ENCODE measurements around the gene HABP2.

The HABP2 gene

DNA sequence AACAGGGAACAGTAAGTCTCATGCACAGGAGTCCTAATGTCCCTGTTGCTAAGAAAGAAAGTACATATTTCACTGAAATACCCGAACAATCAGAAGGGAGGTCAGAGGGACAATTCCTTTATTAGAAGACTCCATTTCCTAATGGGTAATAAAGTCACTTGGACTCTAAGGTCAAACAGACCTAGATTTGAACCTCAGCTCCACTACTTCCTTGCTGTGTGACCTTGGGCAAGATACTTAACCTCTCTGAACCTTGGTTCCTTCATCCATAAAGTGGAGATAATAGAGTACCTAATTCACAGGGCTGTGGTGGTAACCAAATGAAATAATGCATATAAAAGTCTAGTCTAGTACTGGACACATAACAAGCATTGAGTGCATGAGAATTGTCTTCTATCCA, 29.2 kb upstream of the HABP2 start:
- no peak for TF ChIP-seq CTCF (IDR thresholded peaks at IDR 0.05; ENCODE audit: low read depth, low read length, missing control alignments)
- no peak overlapping the region for H3K4me3 ChIP-seq (ENCODE audit: low read depth, low read length)
- no peak for DNase-seq (ENCODE audit: low read depth)
- in situ Hi-C loops (cut with HindIII; ENCODE audit: low sequenced_read_pairs), result no loop called here

- no peak for DNase-seq (ENCODE audit: low read depth)
- in situ Hi-C loops (cut with HindIII; ENCODE audit: low sequenced_read_pairs), result no loop called here
- no peak overlapping the region for H3K4me3 ChIP-seq (ENCODE audit: low read depth, low read length)
- TF ChIP-seq CTCF (IDR thresholded peaks at IDR 0.05; ENCODE audit: low read depth, low read length, missing control alignments), result no peak
Measured at GRCh38 chr10:113524120-113524519, 28.7 kb upstream of the HABP2 start.

DNA sequence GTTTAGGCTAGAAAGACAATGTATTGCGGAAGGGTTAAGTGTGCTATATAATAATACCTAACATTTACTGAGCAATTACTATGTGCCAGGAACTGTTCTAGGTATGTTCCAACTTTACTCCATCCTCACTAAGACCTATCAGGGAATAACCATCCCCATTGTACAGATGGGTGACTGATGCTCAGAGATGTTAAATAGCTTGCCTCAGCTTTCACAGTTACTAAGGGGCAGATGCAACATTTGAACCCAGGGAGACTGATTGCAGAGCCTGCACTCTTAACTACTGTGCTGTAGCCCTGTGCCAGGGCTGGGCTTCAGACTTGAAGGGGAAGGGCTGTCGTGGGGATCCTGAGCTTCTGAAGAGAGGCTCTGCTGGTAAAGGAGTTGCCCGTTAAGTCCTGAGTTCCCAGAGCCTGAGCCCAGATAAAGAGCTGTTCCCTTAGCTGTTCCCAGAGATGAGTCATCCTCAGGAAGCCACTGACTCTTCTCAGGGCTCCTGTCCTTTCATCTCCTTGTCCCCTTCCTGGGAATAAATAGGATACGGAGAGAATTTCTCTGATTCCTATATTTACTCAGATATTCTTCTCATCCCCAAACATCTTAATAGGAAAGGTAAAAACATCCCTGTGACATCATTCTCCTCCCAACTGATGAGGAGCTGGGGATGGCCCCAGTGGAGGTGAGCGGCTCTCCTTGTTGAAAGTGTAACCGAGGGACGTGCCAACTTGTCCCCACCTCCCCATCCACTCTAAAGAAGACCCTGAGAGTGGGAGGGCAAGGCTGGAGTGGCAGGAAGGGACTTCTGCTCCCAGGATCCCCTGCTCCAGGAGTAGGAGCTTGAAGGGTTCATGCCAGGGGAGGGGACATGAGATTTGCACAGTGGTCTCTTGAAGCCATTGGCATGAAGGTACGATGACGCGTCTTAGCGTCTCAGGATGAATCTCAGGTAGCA, 28.0 kb upstream of the HABP2 start:
- no peak for DNase-seq (ENCODE audit: low read depth)
- in situ Hi-C loops (cut with HindIII; ENCODE audit: low sequenced_read_pairs), result no loop called here
- no peak for TF ChIP-seq CTCF (IDR thresholded peaks at IDR 0.05; ENCODE audit: low read depth, low read length, missing control alignments)
- H3K4me3 ChIP-seq (ENCODE audit: low read depth, low read length), result no peak overlapping the region

DNA sequence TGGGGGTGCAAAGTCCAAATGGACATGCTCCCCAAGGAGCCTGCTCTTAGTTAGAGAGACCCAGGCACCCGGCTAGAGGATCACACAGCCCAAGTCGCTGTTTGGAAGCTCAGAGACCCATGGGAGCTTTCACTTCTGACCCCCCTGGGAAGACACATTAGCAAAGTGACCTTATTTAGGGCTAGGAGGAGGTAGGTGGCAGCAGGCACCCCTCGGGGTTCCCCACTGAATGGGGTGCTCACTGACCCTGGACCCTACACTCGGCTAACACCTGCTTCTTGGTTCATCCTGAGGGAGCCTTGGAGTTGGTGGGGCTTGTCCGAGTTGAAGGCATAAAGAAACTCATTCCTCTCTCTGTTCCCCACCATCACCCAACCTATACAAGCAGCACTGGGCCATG, 27.1 kb upstream of the HABP2 start:
- in situ Hi-C loops (cut with HindIII; ENCODE audit: low sequenced_read_pairs), result no loop called here

DNA sequence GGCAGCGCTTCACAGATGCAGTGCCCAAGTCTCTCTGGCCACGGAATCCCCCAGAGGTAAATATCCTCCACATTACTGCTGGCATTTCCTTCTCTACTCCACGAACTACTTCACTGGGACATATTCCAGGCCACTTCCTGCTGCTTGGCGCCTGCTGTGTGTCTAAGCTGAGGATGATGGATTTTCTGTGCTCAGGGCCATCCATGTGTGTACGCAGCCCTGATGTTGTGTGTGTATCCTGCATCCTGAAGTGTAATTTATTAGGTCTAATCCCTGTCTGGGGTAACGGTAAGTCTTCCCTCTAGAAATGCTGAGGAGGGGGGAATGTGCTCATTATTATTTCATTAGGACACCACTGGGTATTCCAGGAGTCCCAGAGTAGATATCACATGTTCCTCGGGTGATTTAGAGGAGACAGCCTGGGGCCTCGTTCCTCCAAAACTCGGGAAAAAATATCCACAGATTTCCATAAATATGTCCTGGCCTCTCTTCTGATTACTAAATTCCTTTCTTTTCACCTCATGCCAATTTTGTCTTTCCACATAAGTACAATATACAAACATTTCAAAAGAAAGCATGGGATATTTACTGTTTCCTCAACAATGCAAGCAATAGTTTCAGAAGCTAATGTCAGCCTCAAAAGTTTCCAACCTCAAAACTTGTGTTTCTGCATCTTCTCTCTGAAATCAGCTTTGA, 25.5 kb upstream of the HABP2 start:
- no peak overlapping the region for H3K4me3 ChIP-seq (ENCODE audit: low read depth, low read length)
- in situ Hi-C loops (cut with HindIII; ENCODE audit: low sequenced_read_pairs), result no loop called here
- DNase-seq (ENCODE audit: low read depth), result peak; percentile 34
- TF ChIP-seq CTCF (IDR thresholded peaks at IDR 0.05; ENCODE audit: low read depth, low read length, missing control alignments), result no peak

More for the DNA sequence above, 27.1 kb upstream of the HABP2 start:
- no peak overlapping the region for H3K4me3 ChIP-seq (ENCODE audit: low read depth, low read length)
- TF ChIP-seq CTCF (IDR thresholded peaks at IDR 0.05; ENCODE audit: low read depth, low read length, missing control alignments), result no peak
- no peak for DNase-seq (ENCODE audit: low read depth)

- no peak overlapping the region for H3K4me3 ChIP-seq (ENCODE audit: low read depth, low read length)
- TF ChIP-seq CTCF (IDR thresholded peaks at IDR 0.05; ENCODE audit: low read depth, low read length, missing control alignments), result no peak
- in situ Hi-C loops (cut with HindIII; ENCODE audit: low sequenced_read_pairs), result no loop called here
- DNase-seq (ENCODE audit: low read depth), result no peak
Measured at GRCh38 chr10:113528876-113529275, 24.0 kb upstream of the HABP2 start.

All from astrocyte of the cerebellum (primary cell).